ENCODE data around the gene ADAD2.

Gene ADAD2

DNA sequence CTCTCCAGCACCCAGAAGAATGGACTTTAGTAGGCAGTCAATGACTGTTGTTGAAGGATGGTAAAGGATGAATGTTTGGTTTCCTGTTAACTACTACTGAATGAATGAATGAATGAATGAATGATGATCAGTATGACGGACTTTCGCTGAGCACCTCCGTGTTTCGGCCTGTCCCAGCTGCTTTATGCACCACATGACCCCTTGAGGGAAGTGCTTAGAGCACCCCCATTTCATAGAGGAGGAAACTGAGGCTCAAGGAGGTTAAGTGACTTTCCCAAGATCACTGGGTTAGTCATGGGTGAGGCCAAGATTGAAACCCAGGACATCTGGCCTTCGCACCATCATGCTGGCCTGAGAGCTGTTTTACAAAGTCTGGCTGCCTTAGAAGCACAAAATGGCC lies 42.0 kb downstream of the ADAD2 start:
- H3K27ac Mint-ChIP-seq, result no peak overlapping the region
- no peaks in the 10 kb centered on the region for H3K36me3 Mint-ChIP-seq (ENCODE audit: low read depth)
- TF ChIP-seq, protein P1, sequence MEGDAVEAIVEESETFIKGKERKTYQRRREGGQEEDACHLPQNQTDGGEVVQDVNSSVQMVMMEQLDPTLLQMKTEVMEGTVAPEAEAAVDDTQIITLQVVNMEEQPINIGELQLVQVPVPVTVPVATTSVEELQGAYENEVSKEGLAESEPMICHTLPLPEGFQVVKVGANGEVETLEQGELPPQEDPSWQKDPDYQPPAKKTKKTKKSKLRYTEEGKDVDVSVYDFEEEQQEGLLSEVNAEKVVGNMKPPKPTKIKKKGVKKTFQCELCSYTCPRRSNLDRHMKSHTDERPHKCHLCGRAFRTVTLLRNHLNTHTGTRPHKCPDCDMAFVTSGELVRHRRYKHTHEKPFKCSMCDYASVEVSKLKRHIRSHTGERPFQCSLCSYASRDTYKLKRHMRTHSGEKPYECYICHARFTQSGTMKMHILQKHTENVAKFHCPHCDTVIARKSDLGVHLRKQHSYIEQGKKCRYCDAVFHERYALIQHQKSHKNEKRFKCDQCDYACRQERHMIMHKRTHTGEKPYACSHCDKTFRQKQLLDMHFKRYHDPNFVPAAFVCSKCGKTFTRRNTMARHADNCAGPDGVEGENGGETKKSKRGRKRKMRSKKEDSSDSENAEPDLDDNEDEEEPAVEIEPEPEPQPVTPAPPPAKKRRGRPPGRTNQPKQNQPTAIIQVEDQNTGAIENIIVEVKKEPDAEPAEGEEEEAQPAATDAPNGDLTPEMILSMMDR (IDR thresholded peaks at IDR 0.05; ENCODE audit: unreplicated experiment in 3 of 3), result no peak
- no peak overlapping the region for H3K4me3 Mint-ChIP-seq
- H3K4me1 Mint-ChIP-seq, result peaks cover 33% of the 10 kb centered on the region
- peaks cover 25% of the 10 kb centered on the region for H3K27me3 Mint-ChIP-seq (ENCODE audit: low read depth)
- H3K9me3 Mint-ChIP-seq, result no peaks in the 10 kb centered on the region

DNA sequence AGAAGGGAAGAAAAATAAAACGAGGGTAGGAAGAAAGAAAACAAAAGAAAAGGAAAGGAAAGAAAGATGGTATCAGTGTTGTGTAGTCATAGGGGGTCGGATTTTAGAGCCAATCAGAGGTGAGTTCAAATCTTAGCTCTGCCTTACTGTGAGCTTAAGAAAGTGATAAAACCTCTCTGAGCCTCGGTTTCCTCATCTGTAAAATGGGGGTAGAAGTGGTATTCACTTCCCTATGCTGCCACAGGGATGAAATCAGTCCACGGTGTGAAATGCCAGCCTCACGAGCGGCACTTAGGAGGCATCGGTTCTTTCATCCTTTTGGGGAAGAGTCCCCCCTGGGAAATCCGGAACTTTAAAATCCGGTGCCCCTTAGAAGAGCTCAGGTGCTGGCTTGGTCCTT lies 42.8 kb downstream of the ADAD2 start:
- TF ChIP-seq, protein P1 (IDR thresholded peaks at IDR 0.05; ENCODE audit: unreplicated experiment in 3 of 3), result no peak
- H3K27me3 Mint-ChIP-seq (ENCODE audit: low read depth), result peaks cover 32% of the 10 kb centered on the region
- no peak overlapping the region for H3K27ac Mint-ChIP-seq
- no peaks in the 10 kb centered on the region for H3K36me3 Mint-ChIP-seq (ENCODE audit: low read depth)
- H3K9me3 Mint-ChIP-seq, result no peaks in the 10 kb centered on the region
- peaks cover 31% of the 10 kb centered on the region for H3K4me1 Mint-ChIP-seq
- H3K4me3 Mint-ChIP-seq, result no peak overlapping the region

DNA sequence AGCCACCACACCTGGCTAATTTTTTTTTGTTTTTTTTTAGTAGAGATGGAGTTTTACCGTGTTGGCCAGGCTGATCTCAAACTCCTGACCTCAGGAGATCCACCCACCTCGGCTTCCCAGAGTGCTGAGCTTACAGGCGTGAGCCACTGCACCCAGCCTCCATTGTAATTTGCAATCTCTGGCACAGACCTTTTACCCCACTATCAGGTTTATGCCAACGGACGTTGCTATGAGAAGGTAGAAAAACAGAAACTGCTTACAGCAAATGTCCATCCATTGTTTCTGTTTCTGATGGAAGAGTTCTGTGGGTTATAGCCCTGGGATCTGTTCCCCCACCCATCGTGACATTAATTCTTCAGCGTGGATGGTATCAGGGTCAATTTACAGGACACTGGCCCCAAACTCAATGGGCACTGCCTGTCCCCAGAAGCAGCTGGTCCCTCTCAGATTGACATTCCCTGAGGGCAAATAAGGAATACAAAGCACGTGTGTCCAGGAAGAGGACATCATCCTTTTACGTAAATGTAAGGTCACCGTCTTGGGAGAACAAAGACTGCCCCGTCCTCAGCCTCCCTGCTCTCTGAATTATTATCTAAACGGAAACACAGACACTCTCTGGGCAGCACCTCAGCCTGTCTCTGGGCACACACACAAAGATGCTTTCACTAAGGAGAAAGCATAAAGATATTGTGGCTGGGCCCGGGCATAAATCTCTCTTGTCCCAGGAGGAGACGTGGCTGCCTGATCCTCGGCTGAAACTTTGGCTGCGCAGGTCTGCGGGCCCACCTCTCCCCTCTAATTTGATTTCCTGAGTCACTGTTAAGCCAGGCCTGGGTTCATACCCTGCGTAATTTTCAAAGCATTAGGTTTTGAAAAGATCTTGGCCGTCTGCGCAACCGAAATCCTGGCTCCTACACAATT lies 43.6 kb downstream of the ADAD2 start:
- TF ChIP-seq, protein P1 (IDR thresholded peaks at IDR 0.05; ENCODE audit: unreplicated experiment in 3 of 3), result no peak
- H3K4me1 Mint-ChIP-seq, result peaks cover 34% of the 10 kb centered on the region

DNA sequence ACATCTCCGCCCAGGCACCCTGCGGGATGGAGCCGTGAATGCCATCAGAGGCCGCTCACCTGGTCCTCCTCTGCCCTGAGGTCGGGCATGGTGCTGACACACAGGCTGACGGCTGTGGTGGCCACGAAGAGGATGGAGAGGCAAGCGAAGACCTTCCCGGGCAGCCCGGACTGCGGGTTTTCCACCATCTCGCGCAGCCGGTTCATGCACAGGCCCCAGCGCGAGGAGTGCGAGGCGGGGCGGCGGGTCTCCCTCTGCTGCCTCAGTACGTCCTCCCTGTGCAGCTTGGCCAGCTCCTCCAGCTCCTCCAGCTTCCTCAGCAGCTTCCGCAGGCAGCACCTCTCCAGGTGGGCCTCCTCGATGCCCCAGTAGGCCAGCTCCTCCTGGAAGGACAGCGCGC lies 45.7 kb downstream of the ADAD2 start:
- H3K36me3 Mint-ChIP-seq (ENCODE audit: low read depth), result no peaks in the 10 kb centered on the region
- H3K27me3 Mint-ChIP-seq (ENCODE audit: low read depth), result peaks cover 52% of the 10 kb centered on the region
- H3K4me1 Mint-ChIP-seq, result peaks cover 48% of the 10 kb centered on the region
- no peaks in the 10 kb centered on the region for H3K9me3 Mint-ChIP-seq
- H3K4me3 Mint-ChIP-seq, result no peak overlapping the region
- TF ChIP-seq, protein P1 (IDR thresholded peaks at IDR 0.05; ENCODE audit: unreplicated experiment in 3 of 3), result no peak
- H3K27ac Mint-ChIP-seq, result no peak overlapping the region

More for the DNA sequence above, 43.6 kb downstream of the ADAD2 start:
- Mint-ChIP-seq H3K27me3 (ENCODE audit: low read depth) (peaks cover 39% of the 10 kb centered on the region), H3K36me3 (ENCODE audit: low read depth) (no peaks in the 10 kb centered on the region), H3K27ac (peak overlapping the region; percentile 30 to 75 (median 57)), H3K9me3 (no peaks in the 10 kb centered on the region), H3K4me3 (peak overlapping the region in 1 of 3 experiments; percentile 3)

DNA sequence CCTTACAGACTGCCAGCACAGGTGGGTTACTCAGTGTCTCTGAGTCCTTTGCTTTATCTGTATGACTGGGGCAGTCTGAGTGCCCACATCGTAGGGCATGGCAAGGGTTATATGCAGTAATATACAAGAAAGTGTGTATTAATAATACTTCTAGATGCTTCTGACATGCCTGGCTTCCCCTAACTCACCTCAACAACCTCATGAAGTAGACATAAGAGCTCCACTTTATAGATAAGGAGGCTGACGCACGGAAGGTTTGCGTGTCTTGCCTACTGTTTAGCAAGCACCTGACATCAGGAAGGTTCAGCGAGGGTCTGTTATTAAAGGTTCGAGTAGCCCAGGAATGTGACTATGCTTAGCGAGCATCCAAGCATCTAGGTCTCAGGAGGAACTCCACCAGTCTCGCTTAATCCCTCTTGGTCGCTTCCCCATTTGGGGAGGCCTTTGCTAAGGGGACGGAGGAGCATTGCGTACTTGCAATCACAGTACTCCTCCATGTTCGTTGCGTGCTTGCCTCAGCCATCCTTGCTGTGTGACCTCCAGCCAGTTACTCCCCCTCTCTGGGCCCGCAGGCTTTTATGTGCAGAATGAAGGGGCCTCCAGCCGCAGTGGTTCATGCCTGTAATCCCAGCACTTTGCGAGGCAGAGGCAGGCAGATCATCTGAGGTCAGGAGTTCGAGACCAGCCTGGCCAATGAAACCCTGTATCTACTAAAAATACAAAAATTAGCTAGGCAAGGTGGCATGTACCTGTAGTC lies 47.2 kb downstream of the ADAD2 start:
- Mint-ChIP-seq H3K9me3 (no peaks in the 10 kb centered on the region), H3K27me3 (ENCODE audit: low read depth) (peaks cover 48% of the 10 kb centered on the region), H3K4me3 (no peak overlapping the region), H3K4me1 (peaks cover 51% of the 10 kb centered on the region), H3K36me3 (ENCODE audit: low read depth) (no peaks in the 10 kb centered on the region), H3K27ac (no peak overlapping the region)
- TF ChIP-seq, protein P1 (IDR thresholded peaks at IDR 0.05; ENCODE audit: unreplicated experiment in 3 of 3), result no peak

Measured in nephron (organoid).